ENCODE data around the gene DNAJC18.
"Not testable (repeated sequence)": the region's sequence is repeated elsewhere in the genome, so short reads cannot be mapped to it uniquely, and the experiment has no call there.

Gene DNAJC18

DNA sequence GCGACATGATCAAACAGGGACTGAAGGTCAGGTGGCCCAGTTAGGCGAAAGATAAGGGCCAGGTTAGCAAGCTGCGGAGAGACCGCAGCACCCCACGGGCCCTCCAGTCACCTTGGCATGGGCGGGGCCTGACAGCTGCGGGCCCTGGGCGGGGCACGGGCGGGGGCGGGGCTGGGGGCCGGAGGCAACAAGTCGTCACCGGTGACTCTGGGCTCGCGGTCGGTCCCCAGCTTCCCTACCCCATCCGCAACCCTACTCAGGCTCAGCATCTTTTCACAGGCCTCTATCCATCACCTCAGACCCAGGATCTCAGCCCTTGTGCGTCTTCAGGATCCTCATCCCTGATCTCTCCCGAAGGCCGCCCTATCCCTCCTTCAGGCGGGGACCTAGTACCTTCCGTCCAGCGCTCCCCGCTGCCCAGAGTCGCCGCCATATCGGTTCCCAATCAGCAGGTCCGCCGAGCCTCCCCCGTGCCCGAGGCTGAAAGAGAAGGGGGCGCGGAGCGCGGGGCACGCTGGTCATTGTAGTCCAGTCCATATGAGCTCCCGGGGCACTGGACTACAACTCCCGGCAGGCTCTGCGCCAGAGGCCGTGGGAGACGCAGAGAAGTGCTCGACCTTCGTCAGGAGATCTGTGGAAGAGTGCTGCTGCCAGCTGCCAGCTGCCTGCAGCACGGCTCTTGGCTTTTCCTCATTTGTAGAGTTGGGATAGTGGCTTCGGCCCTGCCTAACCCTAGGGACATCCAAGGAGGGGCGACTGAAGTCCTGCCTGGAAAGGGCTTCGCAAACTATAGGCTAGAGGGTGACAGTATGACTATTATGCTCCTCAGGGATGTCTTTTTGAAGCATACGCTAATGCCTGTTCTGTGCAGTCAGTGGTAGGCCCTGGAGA is at the start of gene DNAJC18:
Gene DNAJC18, minus strand, starts transcription at position 513 of the 891 bp plus-strand sequence. Its CDS starts 80 bp downstream, at position 433.
- TF ChIP-seq, protein P1, sequence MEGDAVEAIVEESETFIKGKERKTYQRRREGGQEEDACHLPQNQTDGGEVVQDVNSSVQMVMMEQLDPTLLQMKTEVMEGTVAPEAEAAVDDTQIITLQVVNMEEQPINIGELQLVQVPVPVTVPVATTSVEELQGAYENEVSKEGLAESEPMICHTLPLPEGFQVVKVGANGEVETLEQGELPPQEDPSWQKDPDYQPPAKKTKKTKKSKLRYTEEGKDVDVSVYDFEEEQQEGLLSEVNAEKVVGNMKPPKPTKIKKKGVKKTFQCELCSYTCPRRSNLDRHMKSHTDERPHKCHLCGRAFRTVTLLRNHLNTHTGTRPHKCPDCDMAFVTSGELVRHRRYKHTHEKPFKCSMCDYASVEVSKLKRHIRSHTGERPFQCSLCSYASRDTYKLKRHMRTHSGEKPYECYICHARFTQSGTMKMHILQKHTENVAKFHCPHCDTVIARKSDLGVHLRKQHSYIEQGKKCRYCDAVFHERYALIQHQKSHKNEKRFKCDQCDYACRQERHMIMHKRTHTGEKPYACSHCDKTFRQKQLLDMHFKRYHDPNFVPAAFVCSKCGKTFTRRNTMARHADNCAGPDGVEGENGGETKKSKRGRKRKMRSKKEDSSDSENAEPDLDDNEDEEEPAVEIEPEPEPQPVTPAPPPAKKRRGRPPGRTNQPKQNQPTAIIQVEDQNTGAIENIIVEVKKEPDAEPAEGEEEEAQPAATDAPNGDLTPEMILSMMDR (conservative IDR thresholded peaks at IDR 0.05; ENCODE audit: low read depth), result no peak
- DNase-seq (ENCODE audit: low spot score), result peak; percentile 98
- POLR2A ChIA-PET (ENCODE audit: low non-redundant PET), result interaction anchor here (1.3 kb wide), 1 partner anchor 43 kb away, joined by 5 read pairs; the partner anchor contains the start of gene STING1
- CTCF ChIA-PET, result interaction anchor here (0.7 kb wide), 3 partner anchors 78 to 595 kb away, joined by 3 to 6 read pairs (median 4); no protein-coding TSS in a partner anchor
- peak within 1 kb of the TSS; percentile 87 for H3K27ac ChIP-seq

DNA sequence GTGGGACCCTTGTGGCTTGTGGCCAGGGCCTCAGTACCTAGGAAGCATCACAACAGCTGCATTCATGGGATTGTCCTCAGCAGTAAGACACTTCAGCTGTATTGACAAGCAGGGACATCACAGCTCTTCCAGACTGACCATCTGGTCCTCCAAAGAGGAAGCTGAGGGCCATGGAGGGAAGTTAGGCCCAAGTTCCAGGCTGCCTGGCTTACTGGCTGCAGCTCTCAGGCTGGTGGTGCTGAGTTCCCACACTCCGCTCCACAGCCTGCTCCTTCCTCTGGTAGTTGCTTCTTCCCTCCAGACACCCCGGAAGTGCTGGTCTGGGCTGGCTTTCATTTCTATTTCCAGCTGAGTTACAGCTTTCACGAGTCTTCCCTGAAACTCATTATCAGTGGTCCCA is 48.9 kb upstream of the DNAJC18 start:
- TF ChIP-seq, protein P1 (conservative IDR thresholded peaks at IDR 0.05; ENCODE audit: low read depth), result no peak
- DNase-seq (ENCODE audit: low spot score), result no peak
- ChIA-PET POLR2A (ENCODE audit: low non-redundant PET) (no interaction called here), CTCF (no interaction called here)
- H3K27ac ChIP-seq, result no peak overlapping the region

DNA sequence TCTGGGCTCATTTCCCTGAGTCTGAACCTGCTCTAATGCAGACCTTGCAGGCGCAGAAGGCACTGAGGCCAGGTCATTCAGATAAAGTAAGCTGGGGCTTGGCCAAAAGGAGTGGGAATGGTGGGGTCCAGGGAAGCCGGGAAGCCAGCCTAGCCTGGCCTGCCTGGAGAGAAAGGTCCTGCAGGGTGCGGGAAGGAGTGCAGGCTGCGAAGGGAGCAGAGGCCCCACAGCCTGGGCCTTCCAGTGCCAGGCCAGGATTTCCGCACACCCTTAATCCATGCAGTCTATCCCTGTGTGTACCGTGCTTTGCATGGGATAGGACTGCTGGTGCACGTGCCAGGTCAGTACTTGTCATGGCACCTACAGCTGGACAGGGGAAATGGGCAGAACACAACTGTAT is 46.9 kb upstream of the DNAJC18 start:
- CTCF ChIA-PET, result no interaction called here
- DNase-seq (ENCODE audit: low spot score), result no peak
- H3K27ac ChIP-seq, result no peak overlapping the region
- TF ChIP-seq, protein P1 (conservative IDR thresholded peaks at IDR 0.05; ENCODE audit: low read depth), result no peak
- POLR2A ChIA-PET (ENCODE audit: low non-redundant PET), result no interaction called here

DNA sequence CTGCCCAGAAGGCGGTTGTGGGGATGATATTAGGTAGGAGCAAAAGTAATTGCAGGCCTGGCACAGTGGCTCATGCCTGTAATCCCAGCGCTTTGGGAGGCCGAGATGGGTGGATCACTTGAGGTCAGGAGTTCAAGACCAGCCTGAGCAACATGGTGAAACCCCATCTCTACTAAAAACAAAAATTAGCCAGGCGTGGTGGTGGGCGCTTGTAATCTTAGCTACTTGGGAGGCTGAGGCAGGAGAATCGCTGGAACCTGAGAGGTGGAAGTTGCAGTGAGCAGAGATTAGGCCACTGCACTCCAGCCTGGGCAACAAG is 43.5 kb upstream of the DNAJC18 start:
- ChIA-PET POLR2A (ENCODE audit: low non-redundant PET) (interaction anchor here (0.6 to 1.1 kb wide), 2 partner anchors 33 to 189 kb away, joined by 3 read pairs; no protein-coding TSS in a partner anchor), CTCF (interaction anchor here (0.9 to 2.9 kb wide), 3 partner anchors 52 to 62 kb away, joined by 3 to 21 read pairs (median 3); no protein-coding TSS in a partner anchor)
- H3K27ac ChIP-seq, result peak overlapping the region; percentile 100
- not testable (repeated sequence) for DNase-seq (ENCODE audit: low spot score)

DNA sequence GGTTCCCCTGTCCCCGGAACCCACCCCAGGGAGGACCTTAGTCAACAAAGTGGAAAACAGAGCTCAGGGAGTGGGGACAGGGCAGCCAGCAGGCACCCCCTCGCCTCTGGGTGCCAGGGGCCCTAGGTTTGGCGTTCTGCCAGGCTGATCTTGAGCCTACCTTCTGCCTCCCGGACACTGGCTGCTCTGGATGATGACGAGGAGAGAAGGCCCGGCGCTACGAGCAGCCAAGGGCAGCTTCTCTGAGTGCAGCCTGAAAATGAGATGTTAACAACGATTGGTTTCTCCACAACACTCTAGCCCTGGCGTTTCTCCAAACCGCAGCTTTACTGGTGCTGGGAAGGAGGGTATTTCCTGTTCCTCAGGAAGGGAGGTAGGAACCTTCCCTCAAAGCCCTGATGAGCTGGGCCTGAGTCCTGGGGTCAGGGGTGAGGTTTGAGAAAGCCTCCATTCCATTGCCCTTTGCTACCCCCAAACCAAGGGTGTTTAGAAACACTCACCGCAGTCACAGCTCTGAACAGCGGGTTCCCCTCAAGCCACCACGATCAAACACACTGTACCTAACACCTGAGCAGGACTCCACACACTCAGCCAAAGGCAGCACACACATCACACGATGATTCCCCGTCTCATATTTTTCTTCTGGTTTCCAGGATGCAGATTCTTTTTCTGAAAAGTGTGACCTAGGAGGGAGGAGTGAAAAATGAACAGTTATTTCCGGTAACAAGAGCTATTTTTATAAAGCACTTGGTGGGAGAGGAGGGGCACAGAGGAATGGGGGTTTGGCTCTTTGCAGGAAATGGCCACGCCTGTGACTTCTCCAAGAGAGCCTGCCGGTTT is 42.9 kb upstream of the DNAJC18 start, which contains the start of gene STING1:
Gene STING1, minus strand, starts transcription at position 709 of the 840 bp plus-strand sequence. CDS start 1,054 bp downstream, outside the sequence.
- TF ChIP-seq, protein P1 (conservative IDR thresholded peaks at IDR 0.05; ENCODE audit: low read depth), result no peak
- peak within 1 kb of the TSS; percentile 100 for H3K27ac ChIP-seq
- ChIA-PET POLR2A (ENCODE audit: low non-redundant PET) (interaction anchor here (0.6 to 1.3 kb wide), 6 partner anchors 14 to 237 kb away, joined by 3 to 5 read pairs (median 3); partner anchors contain the start of gene DNAJC18), CTCF (interaction anchor here (0.5 to 2.9 kb wide), 8 partner anchors 13 to 377 kb away, joined by 3 to 21 read pairs (median 3); no protein-coding TSS in a partner anchor)
- peak; percentile 97 for DNase-seq (ENCODE audit: low spot score)

DNA sequence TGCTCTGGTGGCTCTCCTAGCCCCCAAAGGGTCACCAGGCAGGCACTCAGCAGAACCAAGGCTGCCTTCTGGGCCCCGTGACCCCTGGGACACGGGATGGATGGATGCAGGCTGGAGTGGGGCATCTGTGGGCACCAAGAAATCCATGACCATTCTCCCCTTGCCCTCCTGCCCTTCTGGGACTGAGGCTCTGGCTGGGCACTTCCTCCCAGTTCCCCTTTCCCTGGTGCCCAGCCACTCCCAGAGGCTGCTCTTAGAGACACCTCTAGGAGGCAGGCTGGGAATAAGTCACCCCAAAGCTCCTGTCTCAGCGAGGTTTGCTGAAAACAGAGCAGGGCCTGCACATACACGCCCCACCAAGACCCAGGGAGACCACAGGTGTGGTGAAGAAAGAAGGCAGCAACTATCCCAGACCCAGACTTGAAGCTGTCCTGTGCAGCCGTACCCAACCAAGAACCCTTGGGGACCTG is 42.3 kb upstream of the DNAJC18 start:
- peak; percentile 66 for DNase-seq (ENCODE audit: low spot score)
- peak overlapping the region; percentile 100 for H3K27ac ChIP-seq
- ChIA-PET POLR2A (ENCODE audit: low non-redundant PET) (interaction anchor here (0.9 to 1.3 kb wide), 3 partner anchors 14 to 42 kb away, joined by 3 to 5 read pairs (median 4); partner anchors contain the start of gene DNAJC18), CTCF (interaction anchor here (0.6 to 2.9 kb wide), 5 partner anchors 13 to 376 kb away, joined by 3 to 21 read pairs (median 4); no protein-coding TSS in a partner anchor)
- TF ChIP-seq, protein P1 (conservative IDR thresholded peaks at IDR 0.05; ENCODE audit: low read depth), result no peak; the same call in 1 of the 2 replicates

Data from RWPE1 (cell line).